ENCODE results near the gene RPS6KB2.

Gene RPS6KB2
- 62.0 to 93.9 (median 71.8) reads per million in 3 experiments for total RNA-seq

- DNase-seq: peak; percentile 97
Measured at GRCh38 chr11:67428052-67429001, at the start of gene RPS6KB2. RPS6KB2 (plus strand) TSS chr11:67428494; CDS start chr11:67428546, 52 bp downstream.

GRCh38 chr11:67378544-67378943 lies 49.8 kb upstream of the RPS6KB2 start:
- DNase-seq: no peak

- no peak for DNase-seq
Measured at GRCh38 chr11:67379061-67380058, 48.9 kb upstream of the RPS6KB2 start.

- no peak for DNase-seq
Measured at GRCh38 chr11:67381244-67381972, 46.9 kb upstream of the RPS6KB2 start.

DNA sequence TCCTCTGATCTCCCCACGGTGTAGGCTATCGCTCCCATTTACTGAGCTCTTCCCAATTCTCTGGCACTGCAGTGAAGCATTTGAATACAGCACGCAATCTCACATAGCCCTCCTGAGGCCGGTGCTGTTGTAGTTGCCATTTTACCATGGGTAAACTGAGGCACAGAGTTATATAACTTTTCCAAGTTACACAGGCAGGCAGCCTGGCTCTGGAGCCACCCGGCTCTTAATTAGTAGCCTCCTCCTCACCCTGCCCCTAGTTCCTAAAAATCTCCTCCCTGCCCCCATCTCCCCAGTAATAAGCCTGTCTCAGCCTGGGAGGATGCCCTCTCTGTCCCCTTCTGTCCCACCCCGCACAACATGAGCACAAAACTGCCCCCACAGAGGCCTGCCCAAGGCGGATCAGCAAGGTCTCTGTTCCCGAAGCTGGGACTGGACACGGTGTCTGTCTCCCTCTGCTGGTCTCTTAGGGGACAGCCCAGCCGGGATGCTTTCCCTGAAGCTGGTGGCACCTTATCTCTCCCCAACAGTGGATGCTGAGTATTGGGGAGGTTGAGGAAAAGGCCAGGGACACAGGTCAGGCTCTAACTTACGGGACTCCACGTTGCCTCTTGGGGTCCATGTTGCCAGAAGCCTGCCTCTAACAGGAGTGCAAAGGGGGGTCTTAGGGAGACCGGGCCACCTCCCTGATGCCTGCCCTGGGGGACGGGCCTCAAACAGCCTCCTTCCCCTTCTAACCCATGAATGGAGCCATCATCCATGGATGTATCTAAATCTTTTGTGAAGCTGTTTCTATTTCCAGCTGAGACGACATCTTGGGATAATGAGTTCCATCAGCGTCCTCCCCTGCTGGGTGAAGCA lies 45.8 kb upstream of the RPS6KB2 start:
- peak; percentile 77 for DNase-seq

DNA sequence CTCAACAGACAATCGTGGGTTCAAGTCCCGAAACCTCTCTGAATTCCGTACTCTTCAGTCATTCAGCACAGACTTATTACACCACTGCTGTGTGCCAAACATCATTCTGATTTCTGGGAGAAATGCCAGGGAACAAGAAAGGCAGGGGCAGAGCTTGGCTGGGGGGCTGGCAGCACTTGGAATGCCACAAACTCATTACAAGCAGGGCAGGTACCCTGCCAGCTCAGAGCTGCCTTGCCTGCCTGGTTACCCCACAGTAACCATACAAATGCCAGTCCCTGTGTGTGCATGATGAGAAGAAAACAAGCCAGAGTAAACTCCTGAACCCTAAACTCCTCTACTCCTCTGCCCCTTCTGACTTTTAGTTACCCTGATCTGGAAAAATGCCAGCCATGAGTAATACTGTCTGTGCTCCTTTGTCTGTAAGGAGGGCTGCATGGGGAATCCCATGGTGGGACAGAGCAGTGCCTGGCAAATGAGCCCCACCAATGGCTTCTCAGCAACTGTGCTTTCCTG lies 43.4 kb upstream of the RPS6KB2 start:
- DNase-seq: no peak

DNA sequence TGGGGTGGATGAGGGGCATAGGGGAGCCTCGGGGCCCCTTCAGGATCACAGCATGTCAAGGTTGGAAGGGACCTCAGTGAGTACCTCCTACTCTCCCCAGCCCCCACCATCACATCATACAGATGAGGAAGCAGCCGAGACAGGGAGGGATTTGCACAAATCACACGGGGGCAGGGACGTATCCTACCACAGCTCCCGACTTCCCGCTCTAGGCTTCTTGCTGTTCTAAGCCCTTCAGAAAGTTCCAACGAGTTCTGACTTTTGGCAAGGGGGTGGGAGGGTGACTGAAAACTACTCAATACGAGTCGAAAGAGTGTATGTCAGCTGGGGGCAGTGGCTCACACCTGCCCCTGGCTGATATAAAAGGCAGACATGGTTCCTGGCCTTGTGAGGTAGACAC lies 41.2 kb upstream of the RPS6KB2 start:
- DNase-seq: no peak

DNA sequence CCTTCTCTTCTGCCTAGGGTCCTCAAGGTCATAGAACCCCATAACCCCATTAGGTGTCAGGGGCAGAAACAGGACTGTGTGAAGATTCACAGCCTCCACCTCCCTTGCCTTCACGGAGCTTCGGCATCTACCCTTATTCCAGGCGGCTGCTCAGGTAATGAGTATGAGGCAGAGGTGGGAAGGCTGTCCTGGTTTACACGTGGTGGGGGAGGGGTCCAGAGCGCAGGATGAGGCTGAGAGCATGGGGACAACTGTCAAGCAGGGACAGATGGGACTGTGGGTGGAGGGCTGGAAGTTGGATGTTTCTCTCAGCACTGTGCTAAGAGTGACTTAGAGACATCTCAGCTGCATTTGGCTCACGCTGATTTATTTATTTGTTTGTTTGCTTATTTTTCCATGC lies 40.8 kb upstream of the RPS6KB2 start:
- DNase-seq: no peak

DNA sequence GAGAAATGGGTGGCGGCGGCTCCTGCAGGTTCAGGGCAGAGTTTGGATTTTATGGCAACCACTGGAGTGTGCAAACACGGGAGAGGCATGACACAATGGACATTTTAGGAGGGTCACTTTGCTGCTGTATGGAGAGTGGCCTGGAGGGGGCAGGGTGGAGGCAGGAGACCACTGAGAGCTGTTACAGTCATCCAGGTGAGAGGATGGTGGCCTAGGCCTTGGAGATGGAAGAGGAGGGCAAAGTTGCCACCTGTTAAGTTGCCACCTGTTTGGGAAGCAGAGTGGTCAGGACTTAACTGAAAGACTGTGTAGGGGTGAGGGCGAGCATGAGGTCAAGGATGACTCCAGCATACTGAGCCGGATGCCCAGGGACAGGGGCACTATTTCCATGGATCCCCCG lies 38.8 kb upstream of the RPS6KB2 start:
- no peak for DNase-seq

- no peak for DNase-seq
Measured at GRCh38 chr11:67390947-67391303, 37.4 kb upstream of the RPS6KB2 start.

- DNase-seq: peak; percentile 87
Measured at GRCh38 chr11:67391304-67392182, 36.8 kb upstream of the RPS6KB2 start, which contains the start of gene RAD9A. RAD9A (plus strand) TSS chr11:67391986; CDS start chr11:67392045, 59 bp downstream.

- no peak for DNase-seq
Measured at GRCh38 chr11:67392183-67392715, 36.0 kb upstream of the RPS6KB2 start.

GRCh38 chr11:67393437-67393836 lies 34.9 kb upstream of the RPS6KB2 start:
- no peak for DNase-seq

GRCh38 chr11:67393990-67394389 lies 34.3 kb upstream of the RPS6KB2 start:
- no peak for DNase-seq

DNA sequence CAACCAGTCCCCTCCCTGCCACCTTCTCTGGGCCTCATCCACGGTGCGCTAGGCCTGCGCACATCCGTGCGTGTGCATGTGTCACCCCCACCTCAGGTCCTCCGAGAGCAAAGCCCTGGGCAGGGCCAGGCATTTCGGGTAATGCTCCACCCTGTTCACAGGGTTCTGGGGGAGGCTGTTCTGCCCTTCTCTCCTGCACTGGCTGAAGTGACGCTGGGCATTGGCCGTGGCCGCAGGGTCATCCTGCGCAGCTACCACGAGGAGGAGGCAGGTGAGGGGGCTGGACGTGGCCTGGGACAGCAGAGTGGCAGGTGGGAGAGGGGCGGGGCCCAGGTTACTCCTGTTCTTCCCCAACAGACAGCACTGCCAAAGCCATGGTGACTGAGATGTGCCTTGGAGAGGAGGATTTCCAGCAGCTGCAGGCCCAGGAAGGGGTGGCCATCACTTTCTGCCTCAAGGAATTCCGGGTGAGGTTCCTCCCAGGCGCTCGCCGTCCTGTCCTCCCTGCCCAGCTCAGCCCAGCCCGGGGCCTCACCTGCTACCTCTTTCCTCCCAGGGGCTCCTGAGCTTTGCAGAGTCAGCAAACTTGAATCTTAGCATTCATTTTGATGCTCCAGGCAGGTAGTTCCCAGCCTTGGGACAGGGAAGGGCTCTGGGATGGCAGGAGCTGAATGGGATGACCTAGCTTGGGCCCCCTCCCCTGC lies 32.6 kb upstream of the RPS6KB2 start:
- no peak for DNase-seq

- no peak for DNase-seq
Measured at GRCh38 chr11:67396259-67396581, 32.1 kb upstream of the RPS6KB2 start.

GRCh38 chr11:67396587-67397389 lies 31.5 kb upstream of the RPS6KB2 start:
- no peak for DNase-seq

DNA sequence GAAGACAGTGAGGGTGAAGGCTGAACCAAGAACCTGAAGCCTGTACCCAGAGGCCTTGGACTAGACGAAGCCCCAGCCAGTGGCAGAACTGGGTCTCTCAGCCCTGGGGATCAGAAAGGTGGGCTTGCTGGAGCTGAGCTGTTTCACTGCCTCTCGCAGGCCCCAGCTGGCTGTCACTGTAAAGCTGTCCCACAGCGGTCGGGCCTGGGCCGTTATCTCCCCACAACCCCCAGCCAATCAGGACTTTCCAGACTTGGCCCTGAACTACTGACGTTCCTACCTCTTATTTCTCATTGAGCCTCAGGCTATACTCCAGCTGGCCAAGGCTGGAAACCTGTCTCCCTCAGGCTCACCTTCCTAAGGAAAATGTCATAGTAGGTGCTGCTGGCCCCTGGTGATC lies 30.8 kb upstream of the RPS6KB2 start:
- DNase-seq: no peak

Measured in central memory CD4-positive, alpha-beta T cell (primary cell).